Measurements from ENCODE around the gene PLTP. TPM values are rescaled to one million over a fixed set of nuclear protein-coding genes. Genes with fewer than 3 reads are reported as not detected.

Gene PLTP
- total RNA-seq, 2 experiments from 2014 or later: 2.2 to 2.9 TPM

Other genes with a start within 250 kb of the PLTP start
- gene WFDC11, start 241.9 kb downstream of the PLTP start, total RNA-seq: not detected
- not detected for gene WFDC13, start 210.1 kb downstream of the PLTP start, total RNA-seq
- not detected for gene WFDC10B, start 207.1 kb downstream of the PLTP start, total RNA-seq
- not detected for gene SPINT4, start 189.8 kb downstream of the PLTP start, total RNA-seq
- gene WFDC3, start 120.3 kb downstream of the PLTP start, total RNA-seq: not detected
- gene DNTTIP1, start 120.2 kb downstream of the PLTP start, total RNA-seq: 10 to 100 TPM; 29.0 to 30.9 TPM
- 100 to 1,000 TPM; 153 to 154 TPM for gene UBE2C, start 99.5 kb downstream of the PLTP start, total RNA-seq
- gene TNNC2, start 84.8 kb downstream of the PLTP start, total RNA-seq: not detected
- gene SNX21, start 78.4 kb downstream of the PLTP start, total RNA-seq: 1 to 10 TPM; 2.0 to 2.5 TPM
- gene ACOT8, start 54.8 kb downstream of the PLTP start, total RNA-seq: 10 to 100 TPM; 35.4 to 38.6 TPM
- 1 to 10 TPM; 5.3 to 5.7 TPM for gene ZSWIM3, start 54.5 kb downstream of the PLTP start, total RNA-seq
- gene ZSWIM1, start 30.9 kb downstream of the PLTP start, total RNA-seq: 10 to 100 TPM; 12.2 to 13.0 TPM
- 1 to 10 TPM; 1.7 to 2.0 TPM for gene SPATA25, start 24.5 kb downstream of the PLTP start, total RNA-seq
- 1 to 10 TPM; 3.9 to 5.3 TPM for gene NEURL2, start 20.9 kb downstream of the PLTP start, total RNA-seq
- gene CTSA, start 20.8 kb downstream of the PLTP start, total RNA-seq: 10 to 100 TPM; 76.9 to 83.4 TPM
- 10 to 100 TPM; 54.5 to 58.3 TPM for gene PCIF1, start 22.5 kb upstream of the PLTP start, total RNA-seq
- gene ZNF335, start 60.0 kb upstream of the PLTP start, total RNA-seq: 10 to 100 TPM; 43.3 to 43.7 TPM
- gene MMP9, start 96.8 kb upstream of the PLTP start, total RNA-seq: 10 to 100 TPM; 18.4 to 21.8 TPM
- gene SLC12A5, start 117.1 kb upstream of the PLTP start, total RNA-seq: 1 to 10 TPM; 1.6 to 1.9 TPM
- gene NCOA5, start 177.8 kb upstream of the PLTP start, total RNA-seq: 10 to 100 TPM; 27.8 to 32.8 TPM
- gene CD40, start 206.2 kb upstream of the PLTP start, total RNA-seq: 1 to 10 TPM; 3.0 to 3.1 TPM

Data from activated naive CD8-positive, alpha-beta T cell treated with anti-CD3 and anti-CD28 coated beads, Interleukin-2, amount 10 ng/mL, durations not matched to agents 7 days and 5 days (primary cell).